Breast epithelium (tissue), 4 donors: ENCODE measurements around the gene SLCO4A1. TPM values are rescaled to one million over a fixed set of nuclear protein-coding genes. Genes with fewer than 3 reads are reported as not detected.

Experiments used
- DNase-seq, 2 donors: peaks; one replicate each; pipeline ENCODE4 v3.0.0-alpha.2; 2019; ENCODE audit warnings: low spot score in 2 of 2
- H3K27ac ChIP-seq, 2 donors: fragments of 200-600 bp; sonication (generic) in 1 of 2; one replicate each; pipeline ENCODE4 v1.5.1; 2016 to 2019; ENCODE audit warnings: mild to moderate bottlenecking in 1 of 2
- H3K27me3 ChIP-seq, 2 donors: fragments of 200-600 bp; sonication (generic) in 1 of 2; one replicate each; pipeline versions ENCODE4 v1.5.1 to v1.6.0; 2017 to 2019; ENCODE audit warnings: control low read depth in 1 of 2, mild to moderate bottlenecking in 1 of 2
- H3K36me3 ChIP-seq: fragments of 200-600 bp; one replicate; pipeline ENCODE4 v1.5.1; 2019
- H3K4me1 ChIP-seq, 2 donors: fragments of 200-600 bp; sonication (generic); one replicate each; pipeline ENCODE4 v1.5.1; 2016 to 2019; ENCODE audit warnings: control low read depth in 1 of 2
- H3K4me3 ChIP-seq, 3 donors: fragments of 200-600 bp; sonication (generic); 1 replicate in 2 of 3; 2 replicates in 1 of 3; pipeline ENCODE4 v1.5.1; 2016 to 2019; ENCODE audit warnings: mild to moderate bottlenecking in 3 of 3, moderate library complexity in 2 of 3
- H3K9me3 ChIP-seq, 2 donors: fragments of 200-600 bp; sonication (generic) in 1 of 2; one replicate each; pipeline ENCODE4 v1.5.1; 2016 to 2019; ENCODE audit warnings: control low read depth in 1 of 2
- POLR2A ChIP-seq: fragments of 450-650 bp; IDR thresholded peaks from one replicate; pipeline ENCODE4 v1.6.1; 2016; ENCODE audit warnings: antibody characterized with exemption, mild to moderate bottlenecking, moderate library complexity
- POLR2AphosphoS5 ChIP-seq, 3 donors: sonication (generic); formaldehyde crosslinking; IDR thresholded peaks; one replicate each; pipeline ENCODE4 v1.6.1; 2017; ENCODE audit warnings: antibody characterized with exemption in 3 of 3
- intact Hi-C: fragments of 100-400 bp; cut with DNase I; formaldehyde crosslinking; loops from one replicate; pipeline ENCODE4 v1.15.1; 2023; ENCODE audit warnings: low total_unique reads
- total RNA-seq, 3 donors: library from RNA; depleted of rRNA; stranded (reverse); fragments of >200 nt; gene quantifications; one replicate each; pipeline ENCODE4 v1.1.0, GENCODE V29; 2016
- TF ChIP-seq, protein P1 (sequence below), 3 donors: fragments of 450-650 bp; IDR thresholded peaks; one replicate each; pipeline ENCODE4 v1.5.1; 2016 to 2017; ENCODE audit warnings: antibody characterized with exemption in 3 of 3, mild to moderate bottlenecking in 3 of 3, moderate library complexity in 3 of 3

Gene SLCO4A1
- total RNA-seq, 3 donors from 2014 or later = 8.8 to 26.5 (median 15.4) TPM

DNA sequence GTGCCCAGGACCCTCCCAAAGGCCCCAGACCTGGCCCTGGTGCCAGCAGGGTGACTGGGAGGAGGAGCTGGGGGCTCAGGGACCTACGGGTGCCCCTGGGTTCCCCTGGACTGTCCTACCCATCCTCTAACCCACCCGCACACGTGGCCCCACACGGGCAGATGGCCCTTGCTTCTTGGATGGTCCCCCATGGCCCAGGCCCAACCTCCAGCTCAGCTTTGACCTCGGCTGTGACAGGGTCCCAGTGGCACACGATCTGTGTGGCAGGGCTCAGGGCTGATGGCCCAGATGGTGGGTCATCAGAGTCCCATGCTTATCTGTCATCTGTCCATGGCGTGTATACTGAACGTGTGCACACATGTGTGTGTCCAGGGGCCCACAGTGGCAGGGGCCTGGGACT lies 70.3 kb downstream of the SLCO4A1 start:
- intact Hi-C loops = no loop called here
- H3K4me3 ChIP-seq = no peak overlapping the region
- H3K36me3 ChIP-seq = no peaks in the 10 kb centered on the region
- no peak overlapping the region for H3K27ac ChIP-seq
- H3K9me3 ChIP-seq = no peaks in the 10 kb centered on the region
- no peak for DNase-seq
- TF ChIP-seq POLR2AphosphoS5 (IDR thresholded peaks at IDR 0.05) (no peak), POLR2A (no peak)
- TF ChIP-seq, protein P1, sequence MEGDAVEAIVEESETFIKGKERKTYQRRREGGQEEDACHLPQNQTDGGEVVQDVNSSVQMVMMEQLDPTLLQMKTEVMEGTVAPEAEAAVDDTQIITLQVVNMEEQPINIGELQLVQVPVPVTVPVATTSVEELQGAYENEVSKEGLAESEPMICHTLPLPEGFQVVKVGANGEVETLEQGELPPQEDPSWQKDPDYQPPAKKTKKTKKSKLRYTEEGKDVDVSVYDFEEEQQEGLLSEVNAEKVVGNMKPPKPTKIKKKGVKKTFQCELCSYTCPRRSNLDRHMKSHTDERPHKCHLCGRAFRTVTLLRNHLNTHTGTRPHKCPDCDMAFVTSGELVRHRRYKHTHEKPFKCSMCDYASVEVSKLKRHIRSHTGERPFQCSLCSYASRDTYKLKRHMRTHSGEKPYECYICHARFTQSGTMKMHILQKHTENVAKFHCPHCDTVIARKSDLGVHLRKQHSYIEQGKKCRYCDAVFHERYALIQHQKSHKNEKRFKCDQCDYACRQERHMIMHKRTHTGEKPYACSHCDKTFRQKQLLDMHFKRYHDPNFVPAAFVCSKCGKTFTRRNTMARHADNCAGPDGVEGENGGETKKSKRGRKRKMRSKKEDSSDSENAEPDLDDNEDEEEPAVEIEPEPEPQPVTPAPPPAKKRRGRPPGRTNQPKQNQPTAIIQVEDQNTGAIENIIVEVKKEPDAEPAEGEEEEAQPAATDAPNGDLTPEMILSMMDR (IDR thresholded peaks at IDR 0.05) = no peak
- H3K4me1 ChIP-seq = no peaks in the 10 kb centered on the region
- H3K27me3 ChIP-seq = peaks cover 0 to 56% of the 10 kb centered on the region in 2 donors

DNA sequence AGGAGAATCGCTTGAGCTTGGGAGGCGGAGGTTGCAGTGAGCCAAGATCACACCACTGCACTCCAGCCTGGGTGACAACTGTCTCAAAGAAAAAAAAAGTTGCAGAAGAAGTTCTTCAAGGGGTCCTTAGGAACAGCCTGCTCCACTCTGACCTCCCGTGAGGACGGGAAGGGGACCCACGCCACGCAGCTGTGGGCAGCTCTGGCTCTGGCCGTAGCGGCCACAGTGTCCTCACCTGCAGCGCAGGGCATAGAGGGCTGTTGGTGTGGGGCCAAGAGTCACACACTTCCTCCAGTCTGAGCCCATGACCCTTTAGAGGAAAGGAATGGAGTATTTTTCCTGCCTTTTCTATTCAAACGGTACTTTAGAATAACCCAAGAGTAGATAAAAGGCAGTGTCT lies 71.7 kb downstream of the SLCO4A1 start:
- peaks cover 0 to 53% of the 10 kb centered on the region in 2 donors for H3K27me3 ChIP-seq
- intact Hi-C loops = no loop called here
- no peaks in the 10 kb centered on the region for H3K9me3 ChIP-seq
- no peak overlapping the region for H3K4me3 ChIP-seq
- no peak for DNase-seq
- no peak overlapping the region for H3K27ac ChIP-seq
- no peak for TF ChIP-seq POLR2AphosphoS5 (IDR thresholded peaks at IDR 0.05)
- no peak for TF ChIP-seq POLR2A
- TF ChIP-seq, protein P1 (IDR thresholded peaks at IDR 0.05) = no peak
- no peaks in the 10 kb centered on the region for H3K4me1 ChIP-seq
- no peaks in the 10 kb centered on the region for H3K36me3 ChIP-seq

DNA sequence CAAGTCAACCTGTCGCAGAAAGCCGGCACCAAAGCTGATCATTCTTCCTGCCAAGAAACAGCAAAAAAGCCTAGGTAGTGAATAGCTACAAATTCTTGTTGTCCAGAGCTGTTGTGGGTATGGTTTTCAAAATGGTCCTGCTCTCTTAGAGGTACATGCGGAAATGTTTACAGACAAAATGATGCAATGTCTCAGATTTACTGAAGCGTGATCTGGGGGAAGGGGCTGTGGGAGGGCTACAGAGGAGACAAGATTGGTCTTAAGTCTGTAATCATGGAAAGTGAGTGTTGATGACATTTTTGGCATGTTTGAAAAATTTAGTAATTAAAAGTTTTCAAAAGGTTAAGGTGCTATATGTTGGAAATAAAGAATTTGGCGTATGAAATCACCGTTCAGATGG lies 72.5 kb downstream of the SLCO4A1 start:
- peaks cover 0 to 45% of the 10 kb centered on the region in 2 donors for H3K27me3 ChIP-seq
- H3K27ac ChIP-seq = no peak overlapping the region
- no peaks in the 10 kb centered on the region for H3K36me3 ChIP-seq
- intact Hi-C loops = loop anchor here (5.0 kb wide), 1 partner anchor 463 kb away; no protein-coding TSS in a partner anchor
- H3K4me1 ChIP-seq = no peaks in the 10 kb centered on the region
- H3K4me3 ChIP-seq = no peak overlapping the region
- no peaks in the 10 kb centered on the region for H3K9me3 ChIP-seq
- no peak for DNase-seq
- TF ChIP-seq, protein P1 (IDR thresholded peaks at IDR 0.05) = no peak
- TF ChIP-seq POLR2A (no peak), POLR2AphosphoS5 (IDR thresholded peaks at IDR 0.05) (no peak)

DNA sequence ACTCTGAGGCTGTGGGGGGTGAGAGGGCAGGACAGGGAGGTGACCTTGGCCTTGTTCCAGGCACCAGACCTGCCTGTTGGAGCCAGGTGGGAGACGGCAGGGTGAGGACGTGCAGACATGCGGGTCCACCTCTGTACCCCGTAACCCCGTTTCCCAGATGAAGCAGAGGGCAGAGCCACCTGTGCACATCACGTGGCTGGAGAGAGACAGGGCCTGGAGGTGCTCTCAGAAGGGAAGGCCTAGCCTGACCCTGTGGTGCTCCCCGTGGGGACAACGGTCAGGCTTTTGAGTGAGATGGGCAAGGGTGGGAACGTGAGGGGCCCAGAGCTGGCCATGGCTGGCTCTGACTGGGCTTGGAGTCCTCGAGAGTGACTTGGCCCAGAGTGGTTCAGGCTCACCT lies 72.9 kb downstream of the SLCO4A1 start:
- peaks cover 0 to 41% of the 10 kb centered on the region in 2 donors for H3K27me3 ChIP-seq
- no peak overlapping the region for H3K4me3 ChIP-seq
- no peaks in the 10 kb centered on the region for H3K4me1 ChIP-seq
- TF ChIP-seq POLR2AphosphoS5 (IDR thresholded peaks at IDR 0.05) (no peak), POLR2A (no peak)
- TF ChIP-seq, protein P1 (IDR thresholded peaks at IDR 0.05) = no peak
- no peaks in the 10 kb centered on the region for H3K36me3 ChIP-seq
- no peak for DNase-seq
- intact Hi-C loops = loop anchor here (5.0 kb wide), 1 partner anchor 462 kb away; no protein-coding TSS in a partner anchor
- H3K9me3 ChIP-seq = no peaks in the 10 kb centered on the region
- H3K27ac ChIP-seq = no peak overlapping the region

DNA sequence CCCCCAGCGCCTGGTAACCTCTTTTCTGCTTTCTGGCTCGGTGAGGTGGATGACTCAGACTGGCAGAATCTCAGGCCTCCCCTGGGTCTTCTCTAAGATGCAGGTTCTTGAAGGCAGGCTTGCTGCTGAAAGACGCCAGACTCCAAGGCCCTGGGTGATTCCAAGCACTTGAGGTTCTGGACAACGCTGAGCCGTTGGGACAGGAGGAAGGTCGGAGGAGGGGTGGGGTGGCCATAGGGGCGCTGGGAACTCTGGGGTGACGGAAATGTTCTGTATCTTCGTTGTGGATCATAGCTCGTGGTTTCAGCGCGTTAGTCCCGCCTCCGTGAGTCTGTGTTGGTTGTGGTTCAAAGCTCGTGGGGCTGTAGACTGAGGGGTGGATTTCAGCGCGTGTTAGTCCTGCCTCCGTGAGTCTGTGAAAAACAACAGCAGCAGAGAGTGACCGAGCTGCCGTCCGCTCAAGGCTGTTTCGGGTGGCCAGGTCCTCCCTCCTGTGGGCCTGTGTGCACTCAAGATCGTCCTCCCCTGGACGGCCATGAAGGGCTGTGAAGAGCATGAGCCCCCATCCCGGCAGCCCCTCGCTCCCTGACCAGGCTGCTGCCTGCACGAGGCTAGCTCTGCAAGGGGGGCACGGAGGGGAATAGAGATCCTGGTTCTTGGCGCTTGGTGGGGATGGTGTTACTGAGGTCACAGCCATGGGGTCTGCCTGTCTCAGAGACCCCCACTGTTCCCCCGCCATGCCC lies 74.1 kb downstream of the SLCO4A1 start:
- intact Hi-C loops = loop anchor here (5.0 kb wide), 1 partner anchor 461 kb away; no protein-coding TSS in a partner anchor
- H3K4me1 ChIP-seq = no peaks in the 10 kb centered on the region
- H3K27ac ChIP-seq = no peak overlapping the region
- no peaks in the 10 kb centered on the region for H3K36me3 ChIP-seq
- H3K9me3 ChIP-seq = peaks cover 0 to 7% of the 10 kb centered on the region in 2 donors
- H3K4me3 ChIP-seq = no peak overlapping the region
- TF ChIP-seq POLR2AphosphoS5 (IDR thresholded peaks at IDR 0.05) (no peak), POLR2A (no peak)
- TF ChIP-seq, protein P1 (IDR thresholded peaks at IDR 0.05) = no peak
- H3K27me3 ChIP-seq = peaks cover 0 to 31% of the 10 kb centered on the region in 2 donors
- DNase-seq = no peak
